Kidney tubule cell (primary cell): ENCODE data around the gene LGALS13.
"Not testable (repeated sequence)": the region's sequence is repeated elsewhere in the genome, so short reads cannot be mapped to it uniquely, and the experiment has no call there.

ENCODE experiments used
- DNase-seq: peaks from one replicate; pipeline ENCODE4 v3.0.0-alpha.2; 2018; ENCODE audit warnings: low spot score

Gene LGALS13

DNA sequence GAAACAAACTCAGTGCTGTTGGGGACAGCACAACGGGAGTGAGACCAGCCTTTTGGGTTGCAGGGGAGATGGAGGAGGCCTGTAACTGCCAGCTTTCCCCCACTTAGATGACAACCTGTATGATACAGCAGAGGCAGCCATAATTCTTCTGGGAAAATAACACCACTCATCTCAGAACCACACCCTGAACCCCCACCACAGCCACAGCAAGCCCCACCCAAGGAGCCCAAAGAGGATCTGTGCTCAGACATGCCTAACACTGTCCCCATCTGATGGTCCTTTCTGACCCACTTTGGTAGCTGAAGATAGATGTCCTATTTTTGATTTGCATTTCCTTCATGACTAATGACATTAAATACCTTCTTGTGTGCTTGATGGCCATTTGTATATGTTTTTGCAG lies 15.4 kb downstream of the LGALS13 start:
- DNase-seq: no peak

- DNase-seq: no peak
Observed at GRCh38 chr19:39623946-39624345, 21.6 kb downstream of the LGALS13 start.

- DNase-seq: not testable (repeated sequence)
Observed at GRCh38 chr19:39627631-39628030, 25.3 kb downstream of the LGALS13 start.

GRCh38 chr19:39631178-39631577 lies 28.9 kb downstream of the LGALS13 start:
- DNase-seq: no peak

GRCh38 chr19:39631626-39632025 lies 29.3 kb downstream of the LGALS13 start:
- DNase-seq: no peak

DNA sequence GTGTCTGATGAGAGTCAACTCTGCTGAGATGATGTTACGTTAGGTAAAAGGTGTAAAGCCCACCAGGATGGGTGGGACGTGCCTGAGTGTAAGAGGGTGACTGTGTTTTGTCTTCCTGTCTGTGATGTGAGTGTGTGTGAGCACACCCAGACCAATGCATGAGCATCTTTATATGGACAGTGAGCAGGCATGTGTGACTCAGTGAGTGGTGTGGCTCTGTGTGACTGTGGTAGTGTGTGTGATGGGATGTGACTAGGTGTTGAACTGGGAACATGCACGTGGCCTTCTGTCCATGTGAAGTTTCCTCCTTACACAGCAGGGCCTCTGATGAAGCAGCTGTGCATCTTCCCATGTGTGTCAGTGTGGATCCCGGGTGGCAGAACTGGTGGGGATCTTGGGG lies 35.6 kb downstream of the LGALS13 start:
- peak; percentile 34 for DNase-seq

DNA sequence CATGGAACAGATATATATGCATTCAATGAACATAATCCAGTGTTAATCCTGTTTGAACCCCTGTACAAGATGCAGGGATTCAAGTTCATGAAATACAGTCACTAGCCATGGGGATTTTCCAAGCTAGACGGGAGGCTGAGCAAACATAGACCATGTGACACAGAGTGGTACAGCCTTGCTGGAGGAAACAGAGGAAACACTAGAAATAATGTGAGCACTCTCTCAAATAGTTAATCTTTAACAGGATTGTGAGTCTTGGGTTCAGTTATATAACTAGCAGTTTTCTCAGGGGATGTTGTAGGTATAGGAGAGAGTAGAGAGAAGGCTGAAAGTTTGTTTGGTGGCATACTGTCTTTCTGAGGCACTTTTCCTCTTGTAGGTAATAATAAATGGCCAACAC lies 39.4 kb downstream of the LGALS13 start:
- peak; percentile 77 for DNase-seq

DNA sequence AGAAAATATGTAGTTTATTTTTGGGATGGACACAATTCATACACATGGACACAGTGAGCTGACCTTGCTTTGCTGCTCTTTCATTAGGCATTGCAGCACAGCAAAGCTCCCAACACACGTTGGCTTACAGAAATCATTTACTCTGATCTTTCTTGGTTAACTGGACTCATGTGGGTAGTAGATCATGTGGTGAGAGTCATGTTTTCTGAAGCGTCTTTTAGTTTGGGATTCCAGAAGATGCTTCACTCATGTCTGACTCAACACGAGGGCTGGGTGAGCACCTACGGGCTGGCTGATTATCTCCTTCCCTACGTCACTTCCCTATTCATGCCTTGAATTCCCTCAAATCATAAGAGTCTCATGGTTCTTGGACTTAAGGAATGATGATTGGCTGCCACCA lies 41.3 kb downstream of the LGALS13 start:
- peak; percentile 8 for DNase-seq

DNA sequence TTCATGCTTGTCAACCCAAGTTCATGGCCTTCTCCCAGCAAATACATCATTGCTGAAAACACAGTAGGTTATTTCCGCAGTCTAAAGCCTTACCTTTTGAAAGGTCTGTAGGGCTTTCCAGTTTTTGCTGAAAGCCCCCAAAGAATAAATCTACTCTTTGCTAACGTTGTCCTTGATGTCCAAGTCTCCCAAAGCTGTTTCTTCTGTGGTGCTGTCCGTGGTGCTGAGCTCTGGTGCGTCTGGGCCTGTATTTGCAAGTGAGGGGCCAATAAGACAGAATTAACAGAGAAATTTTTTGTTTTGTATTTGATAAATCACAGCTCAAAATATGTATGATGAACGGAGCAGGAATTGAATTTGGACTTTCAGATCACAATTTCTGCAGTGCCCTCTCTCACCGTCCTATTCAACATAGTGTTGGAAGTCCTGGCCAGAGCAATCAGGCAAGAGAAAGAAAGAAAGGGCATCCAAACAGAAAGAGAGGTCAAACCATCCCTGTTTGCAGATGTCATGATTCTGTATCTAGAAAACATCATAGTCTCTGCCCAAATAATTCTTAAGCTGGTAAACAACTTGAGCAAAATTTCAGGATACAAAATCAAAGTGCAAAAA lies 43.6 kb downstream of the LGALS13 start:
- DNase-seq: peak; percentile 11

DNA sequence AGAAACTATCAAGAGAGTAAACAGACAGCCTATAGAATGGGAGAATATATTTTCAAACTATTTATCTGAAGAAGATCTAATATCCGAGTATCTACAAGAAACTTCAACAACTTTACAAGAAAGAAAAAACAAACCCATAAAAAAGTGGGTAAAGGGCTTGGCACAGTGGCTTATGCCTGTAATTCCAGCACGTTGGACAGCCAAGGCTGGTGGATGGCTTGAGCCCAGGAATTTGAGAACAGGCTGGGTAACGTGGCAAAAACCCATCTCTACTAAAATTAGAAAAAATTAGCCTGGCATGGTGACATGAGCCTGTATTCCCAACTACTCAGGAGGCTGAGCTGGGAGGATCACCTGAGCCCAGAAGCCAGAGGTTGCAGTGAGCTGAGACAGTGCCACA lies 45.6 kb downstream of the LGALS13 start:
- DNase-seq: no peak

DNA sequence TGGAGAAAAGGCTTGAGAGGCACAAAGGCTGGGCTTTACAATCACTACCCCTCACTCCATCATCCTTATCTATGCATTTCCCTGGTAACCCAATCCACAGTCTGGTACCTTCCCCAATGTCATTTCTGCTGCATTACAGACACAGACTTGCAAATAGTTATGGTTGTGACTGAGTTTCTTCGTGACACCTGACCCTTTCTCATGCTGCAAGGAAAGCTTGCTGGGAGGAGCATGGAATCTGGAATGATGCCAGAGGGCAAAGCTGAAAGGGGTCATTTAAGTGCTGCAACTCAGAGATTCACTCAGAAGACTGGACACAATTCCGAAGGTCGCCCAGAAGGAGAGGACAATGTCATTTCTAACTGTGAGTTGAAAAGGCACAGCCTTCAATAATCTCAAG lies 53.3 kb downstream of the LGALS13 start, which contains the start of gene LGALS16:
Gene LGALS16, plus strand, starts transcription at position 301 of the 400 bp plus-strand sequence. Its CDS starts 49 bp downstream, at position 350.
- no peak for DNase-seq
